Fibroblast of skin of right biceps (primary cell): Measurements from ENCODE around the gene MRPS18B.
A peak's percentile ranks its signal among the peaks of the same experiment; 100 is the strongest.
"Not testable (repeated sequence)": the region's sequence is repeated elsewhere in the genome, so short reads cannot be mapped to it uniquely, and the experiment has no call there.

Experiments used
- DNase-seq: peaks from one replicate; pipeline ENCODE4 v3.0.0-alpha.2; 2013

The MRPS18B gene

DNA sequence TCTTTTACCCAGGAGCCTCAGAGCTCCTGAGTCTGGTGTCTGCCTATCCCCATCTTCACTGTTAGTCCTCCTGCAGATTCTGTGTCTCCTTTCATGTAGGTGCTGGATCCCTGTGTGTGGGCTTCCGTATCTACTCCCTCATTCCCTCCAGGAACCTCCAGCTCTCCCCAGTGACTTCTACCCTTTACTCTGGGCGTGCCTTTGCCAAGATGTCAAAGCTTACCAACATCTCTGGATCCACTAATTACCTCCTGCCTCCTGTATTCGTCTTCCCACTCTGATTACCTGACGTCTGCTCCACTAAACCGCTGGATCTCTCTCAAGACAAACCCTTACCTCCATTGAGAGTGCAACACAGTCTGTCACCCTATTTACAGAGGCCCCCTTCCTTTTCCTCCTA is 27.1 kb downstream of the MRPS18B start:
- no peak for DNase-seq

GRCh38 chr6:30645989-30646388 is 28.3 kb downstream of the MRPS18B start:
- DNase-seq, result no peak

DNA sequence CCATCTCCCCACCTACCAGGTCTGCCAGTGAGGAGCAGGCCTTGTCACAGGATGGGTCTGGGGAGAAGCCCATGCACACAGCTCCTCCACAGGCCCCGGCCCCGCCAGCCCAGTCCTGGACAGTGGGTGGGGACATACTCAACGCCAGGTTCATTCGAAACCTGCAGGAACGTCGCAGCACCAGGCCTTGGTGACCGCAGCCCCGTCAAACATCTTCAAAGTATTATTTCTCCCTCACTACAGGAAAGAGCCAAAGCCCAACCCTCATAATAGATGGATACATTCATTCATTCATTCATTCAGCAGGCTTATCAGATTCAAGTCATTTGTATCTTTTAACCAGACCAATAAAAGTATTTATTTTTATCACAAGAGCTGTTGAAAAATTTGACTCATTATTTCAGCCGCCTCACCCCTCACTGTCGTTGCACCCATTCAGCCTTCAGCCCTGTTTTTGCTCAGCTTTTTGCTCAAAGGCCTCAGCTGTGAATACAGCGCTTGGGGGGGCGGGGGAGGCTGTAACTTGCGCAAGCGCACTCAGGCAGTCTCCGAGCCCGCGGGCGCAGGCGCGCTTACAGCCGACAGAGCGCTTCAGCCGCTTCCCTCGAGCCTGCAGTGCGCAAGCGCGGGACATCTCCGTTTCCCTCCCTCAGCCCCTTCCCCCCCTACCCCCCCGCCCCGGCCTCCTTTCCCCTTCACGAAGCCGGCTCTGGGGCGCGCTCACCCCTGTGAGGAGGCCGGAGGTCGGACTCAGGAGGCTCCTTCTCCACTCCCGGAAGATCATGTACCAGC is 29.0 kb downstream of the MRPS18B start, which contains the start of gene C6orf136:
Gene C6orf136 (plus strand): TSS at position 684 of the 792 bp plus-strand sequence. CDS start 99 bp downstream, at position 783.
- peak; percentile 92 for DNase-seq

DNA sequence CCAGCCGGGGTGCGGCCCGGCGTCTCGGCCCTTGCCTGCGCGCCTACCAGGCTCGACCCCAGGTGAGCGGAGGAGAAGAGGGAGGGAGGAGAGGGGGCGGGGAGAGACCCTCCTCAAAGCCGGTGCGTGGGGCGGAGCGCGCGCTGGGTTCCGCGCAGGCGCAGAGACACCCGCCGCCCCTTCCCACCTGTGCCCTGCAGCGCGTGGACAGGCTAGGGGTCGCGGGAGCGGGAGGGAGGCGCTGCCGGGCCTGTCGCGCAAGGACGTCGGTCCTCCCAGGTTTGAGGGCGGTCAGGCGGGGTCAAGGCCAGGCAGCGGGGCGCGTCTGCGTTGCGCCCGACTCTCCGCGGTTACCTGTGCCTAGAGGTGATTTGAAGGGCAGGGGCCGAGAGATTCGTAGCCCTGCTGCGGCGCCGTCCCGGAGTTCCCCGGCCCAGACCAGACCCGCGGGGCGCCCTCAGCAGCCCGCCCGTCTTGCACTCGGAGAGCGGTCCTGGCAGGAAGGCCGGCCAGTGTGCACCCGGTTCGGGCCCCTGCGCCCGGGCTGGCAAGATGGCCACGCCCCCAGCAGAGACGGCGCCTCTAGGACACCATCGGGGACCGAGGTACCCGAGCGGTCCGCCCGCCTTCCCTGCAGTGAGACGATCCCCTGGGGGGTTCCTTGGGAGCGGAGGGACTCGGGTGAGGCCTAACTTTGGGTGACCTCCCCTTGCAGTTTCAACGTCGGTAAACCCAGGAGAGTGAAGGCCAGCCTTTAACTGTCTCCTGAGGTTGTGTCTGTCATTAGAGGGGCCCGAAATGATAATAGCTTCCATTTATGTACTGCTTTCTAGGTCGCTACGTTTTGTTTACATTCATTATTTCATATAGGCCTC is 29.8 kb downstream of the MRPS18B start:
- peak; percentile 59 for DNase-seq

DNA sequence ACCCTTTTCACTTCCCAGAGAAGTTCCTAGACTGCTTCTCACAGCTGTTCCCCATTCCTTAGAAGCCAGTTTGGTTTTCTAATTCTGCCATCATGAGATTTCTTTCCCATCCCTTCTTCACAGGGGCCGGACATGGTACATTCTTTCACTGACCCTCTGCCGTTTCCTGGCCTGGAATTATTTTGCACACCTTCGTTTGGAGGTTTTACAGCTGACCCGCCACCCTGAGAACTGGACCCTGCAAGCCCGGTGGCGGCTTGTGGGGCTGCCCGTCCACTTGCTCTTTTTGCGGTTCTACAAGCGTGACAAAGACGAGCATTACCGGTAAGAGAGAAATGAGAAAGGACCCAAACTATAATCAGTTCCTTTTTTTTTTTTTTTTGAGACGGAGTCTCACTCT is 33.5 kb downstream of the MRPS18B start:
- no peak for DNase-seq

GRCh38 chr6:30654798-30655742 is 37.4 kb downstream of the MRPS18B start:
- no peak for DNase-seq

DNA sequence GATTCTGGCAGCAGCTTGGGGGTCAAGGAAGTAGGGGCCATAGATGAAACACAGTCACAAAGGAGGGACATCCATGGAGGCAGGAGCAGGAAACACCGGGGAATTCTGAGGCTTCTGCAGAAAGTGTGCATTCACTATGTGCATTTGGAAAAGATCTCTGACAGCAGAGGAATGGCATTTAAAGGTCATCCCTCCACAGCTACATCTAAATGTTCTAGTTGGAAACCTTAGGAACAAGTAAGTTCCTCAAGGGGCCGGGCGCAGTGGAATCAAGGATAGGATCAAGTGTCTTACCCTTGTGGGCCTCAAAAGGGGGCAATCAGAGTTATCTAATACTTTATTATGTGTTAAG is 38.1 kb downstream of the MRPS18B start:
- no peak for DNase-seq

DNA sequence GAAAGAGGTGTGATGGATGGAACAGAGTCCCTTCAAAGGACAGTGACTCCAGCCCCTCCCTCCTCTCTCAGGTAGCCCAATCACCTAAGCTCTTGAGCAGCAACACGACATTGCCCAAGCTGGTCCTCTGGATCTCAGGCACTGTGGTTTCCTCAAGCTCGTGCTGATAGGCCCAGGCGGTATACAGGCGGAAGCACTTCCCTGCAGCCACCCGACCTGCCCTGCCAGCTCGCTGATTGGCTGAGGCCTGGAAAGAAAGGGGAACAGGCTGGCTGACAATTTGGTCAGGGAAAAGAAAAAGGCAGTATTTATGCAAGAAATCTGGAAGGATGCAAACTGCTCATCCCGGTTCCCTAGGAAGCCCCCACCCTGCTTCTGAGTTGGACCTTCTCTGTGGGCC is 38.9 kb downstream of the MRPS18B start:
- no peak for DNase-seq

GRCh38 chr6:30657454-30657853 is 39.8 kb downstream of the MRPS18B start:
- DNase-seq, result no peak

DNA sequence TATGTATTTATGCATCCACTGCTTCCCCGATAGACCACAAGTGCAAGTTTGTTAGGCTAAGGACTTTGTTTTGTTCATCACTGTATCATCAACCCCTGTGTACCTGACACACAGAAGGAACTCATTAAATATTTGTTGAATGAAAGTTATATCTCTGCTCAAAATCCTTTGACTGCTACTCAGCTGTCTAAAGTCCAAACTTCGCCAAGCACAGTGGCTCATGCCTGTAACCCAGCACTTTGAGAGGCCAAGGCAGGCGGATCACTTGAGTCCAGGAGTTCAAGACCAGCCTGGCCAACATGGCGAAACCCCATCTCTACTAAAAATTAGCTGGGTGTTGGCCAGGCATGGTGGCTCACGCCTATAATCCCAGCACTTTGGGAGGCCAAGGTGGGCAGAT is 40.3 kb downstream of the MRPS18B start:
- not testable (repeated sequence) for DNase-seq

GRCh38 chr6:30664994-30665767 is 47.5 kb downstream of the MRPS18B start:
- no peak for DNase-seq

DNA sequence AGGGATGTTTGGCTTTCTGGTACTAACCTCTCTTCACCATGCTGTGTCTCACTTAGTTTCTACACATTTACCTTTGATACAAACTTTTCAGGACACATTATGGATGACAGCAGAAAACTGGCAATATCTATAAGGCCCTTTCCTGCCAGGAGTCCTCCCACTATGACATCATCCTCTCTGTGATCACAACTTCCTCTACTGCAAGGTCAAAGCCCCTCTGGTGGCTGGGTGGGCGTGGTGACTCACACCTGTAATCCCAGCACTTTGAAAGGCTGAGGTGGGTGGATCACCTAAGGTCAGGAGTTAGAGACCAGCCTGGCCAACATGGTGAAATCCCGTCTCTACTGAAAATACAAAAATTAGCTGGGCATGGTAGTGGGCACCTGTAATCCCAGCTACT is 48.7 kb downstream of the MRPS18B start:
- not testable (repeated sequence) for DNase-seq

- no peak for DNase-seq
Measured at GRCh38 chr6:30670760-30671527, 53.3 kb downstream of the MRPS18B start.

DNA sequence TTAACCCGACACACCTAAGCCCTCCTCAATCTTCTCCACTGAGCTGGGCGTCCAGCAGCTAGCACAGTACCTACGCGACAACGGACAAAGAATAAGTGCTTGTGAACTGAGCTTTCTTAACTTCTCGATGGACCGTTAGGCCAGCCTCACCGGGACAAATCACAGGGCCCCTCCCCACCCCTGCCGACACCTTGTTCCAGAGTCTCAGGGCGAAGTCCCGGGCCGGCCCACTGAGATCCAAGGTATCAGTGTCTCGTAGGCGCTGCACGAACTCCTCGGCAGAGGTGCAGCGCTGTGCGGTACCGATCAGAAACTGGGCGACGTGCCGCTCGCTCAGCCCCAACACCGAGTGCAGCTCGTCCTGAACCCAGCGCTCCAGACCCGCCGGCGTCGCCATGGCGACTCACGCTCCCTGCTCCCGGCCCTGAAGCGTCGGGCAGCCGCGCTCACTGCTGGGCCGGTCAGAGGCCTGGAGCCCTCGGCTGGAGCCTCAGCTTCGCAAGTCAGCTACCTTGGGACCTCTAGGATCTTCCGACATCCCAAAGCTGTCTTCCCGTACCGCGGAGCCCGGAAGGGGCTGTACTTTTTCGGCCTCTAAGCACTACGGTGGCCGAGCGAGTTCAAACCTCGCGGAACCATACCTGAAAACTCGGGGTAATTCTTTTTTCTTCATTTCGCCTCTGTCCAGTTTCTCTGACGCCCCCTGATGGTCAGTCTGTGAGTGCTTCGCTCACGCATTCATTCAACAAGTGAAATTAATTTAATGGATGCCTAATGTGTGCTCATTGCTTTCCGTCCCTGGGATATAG is 55.0 kb downstream of the MRPS18B start, which contains the start of gene DHX16:
Gene DHX16 (minus strand): TSS at position 562 of the 809 bp plus-strand sequence. CDS start 165 bp downstream, at position 397.
- DNase-seq, result peak; percentile 99
